H9 (cell line): ENCODE measurements around the gene CD8A. TPM values are rescaled to one million over a fixed set of nuclear protein-coding genes. Genes with fewer than 3 reads are reported as not detected.

Source experiments
- DNase-seq: peaks from one replicate; pipeline ENCODE4 v3.0.0-alpha.2; 2017
- H2AFZ ChIP-seq: one replicate; pipeline ENCODE4 v1.6.1; 2013; ENCODE audit warnings: mild to moderate bottlenecking, low read length, control low read depth, moderate library complexity
- H2AK5ac ChIP-seq: 2 replicates; pipeline ENCODE4 v1.6.1; 2013; ENCODE audit warnings: low read length, control low read depth, mixed read lengths; ENCODE audit not compliant: insufficient read length
- H2BK120ac ChIP-seq: one replicate; pipeline ENCODE4 v1.6.1; 2013; ENCODE audit warnings: low read depth, mild to moderate bottlenecking, low read length, control low read depth, inconsistent platforms; ENCODE audit not compliant: poor library complexity, severe bottlenecking
- H2BK12ac ChIP-seq: 2 replicates; pipeline ENCODE4 v1.6.1; 2013; ENCODE audit warnings: low read length, control low read depth, mixed read lengths, low read depth; ENCODE audit not compliant: insufficient read length
- H2BK15ac ChIP-seq: 2 replicates; pipeline ENCODE4 v1.6.1; 2013; ENCODE audit warnings: low read depth, low read length, control low read depth
- H2BK20ac ChIP-seq: one replicate; pipeline ENCODE4 v1.6.1; 2013; ENCODE audit warnings: low read depth, mild to moderate bottlenecking, low read length, control low read depth, inconsistent platforms; ENCODE audit not compliant: poor library complexity, severe bottlenecking
- H2BK5ac ChIP-seq: 2 replicates; pipeline ENCODE4 v1.6.1; 2013; ENCODE audit warnings: low read length, control low read depth, mixed read lengths; ENCODE audit not compliant: insufficient read length
- H3K14ac ChIP-seq: 2 replicates; pipeline ENCODE4 v1.6.1; 2013; ENCODE audit warnings: low read length, control low read depth; ENCODE audit not compliant: insufficient read depth
- H3K18ac ChIP-seq: 2 replicates; pipeline ENCODE4 v1.6.1; 2013; ENCODE audit warnings: low read depth, mild to moderate bottlenecking, mixed read lengths, low read length, control low read depth; ENCODE audit not compliant: insufficient read length
- H3K23ac ChIP-seq: 2 replicates; pipeline ENCODE4 v1.6.1; 2013; ENCODE audit warnings: low read length, control low read depth, mixed read lengths, low read depth; ENCODE audit not compliant: insufficient read length
- H3K23me2 ChIP-seq: 2 replicates; pipeline ENCODE4 v1.6.1; 2013; ENCODE audit warnings: low read depth, mild to moderate bottlenecking, mixed read lengths, low read length, control low read depth; ENCODE audit not compliant: insufficient read length, poor library complexity, severe bottlenecking
- H3K27ac ChIP-seq: 2 replicates; pipeline ENCODE4 v1.5.1; 2013; ENCODE audit warnings: low read length, control low read depth, mixed read lengths, low read depth; ENCODE audit not compliant: insufficient read length
- H3K27me3 ChIP-seq: 2 replicates; pipeline ENCODE4 v1.6.1; 2013; ENCODE audit warnings: low read length, control low read depth, inconsistent platforms; ENCODE audit not compliant: insufficient read depth
- H3K4ac ChIP-seq: 2 replicates; pipeline ENCODE4 v1.6.1; 2013; ENCODE audit warnings: low read depth, mild to moderate bottlenecking, control low read depth, inconsistent platforms, low read length, moderate library complexity
- H3K4me1 ChIP-seq: 2 replicates; pipeline ENCODE4 v1.6.1; 2013; ENCODE audit warnings: low read length, control low read depth, inconsistent platforms; ENCODE audit not compliant: insufficient read depth
- H3K4me2 ChIP-seq: 2 replicates; pipeline ENCODE4 v1.6.1; 2013; ENCODE audit warnings: low read length, control low read depth, mixed read lengths; ENCODE audit not compliant: insufficient read length, insufficient read depth
- H3K56ac ChIP-seq: 2 replicates; pipeline ENCODE4 v1.6.1; 2013; ENCODE audit warnings: low read depth, mild to moderate bottlenecking, mixed read lengths, low read length, control low read depth; ENCODE audit not compliant: insufficient read length
- H3K79me1 ChIP-seq: 2 replicates; pipeline ENCODE4 v1.6.1; 2013; ENCODE audit warnings: low read depth, mild to moderate bottlenecking, moderate library complexity, low read length, control low read depth, inconsistent platforms; ENCODE audit not compliant: insufficient read depth, poor library complexity, severe bottlenecking
- H3K79me2 ChIP-seq: 2 replicates; pipeline ENCODE4 v1.6.1; 2013; ENCODE audit warnings: low read length, control low read depth, inconsistent platforms; ENCODE audit not compliant: insufficient read depth
- H3K9ac ChIP-seq: 2 replicates; pipeline ENCODE4 v1.6.1; 2013; ENCODE audit warnings: low read length, control low read depth, mixed read lengths; ENCODE audit not compliant: insufficient read length; ENCODE audit errors: extremely low read depth
- H3K9me3 ChIP-seq: one replicate; pipeline ENCODE4 v1.6.1; 2013; ENCODE audit warnings: low read depth, low read length, inconsistent platforms; ENCODE audit not compliant: control insufficient read depth
- H3T11ph ChIP-seq: one replicate; pipeline ENCODE4 v1.6.1; 2013; ENCODE audit warnings: mild to moderate bottlenecking, low read length, control low read depth, inconsistent platforms
- H4K20me1 ChIP-seq: one replicate; pipeline ENCODE4 v1.6.1; 2013; ENCODE audit not compliant: control insufficient read depth, insufficient read length, insufficient read depth
- H4K5ac ChIP-seq: 2 replicates; pipeline ENCODE4 v1.6.1; 2013; ENCODE audit warnings: low read depth, mild to moderate bottlenecking, mixed read lengths, low read length, control low read depth; ENCODE audit not compliant: insufficient read length
- H4K8ac ChIP-seq: replicated peaks from 2 replicates; pipeline ENCODE4 v1.6.1; 2013; ENCODE audit warnings: low read length, control low read depth, mixed read lengths, low read depth; ENCODE audit not compliant: insufficient read length
- H4K91ac ChIP-seq: 2 replicates; pipeline ENCODE4 v1.6.1; 2013; ENCODE audit warnings: low read depth, mild to moderate bottlenecking, moderate library complexity, mixed read lengths, low read length, control low read depth; ENCODE audit not compliant: insufficient read length
- H3K27ac Mint-ChIP-seq, 3 experiments: 2 replicates in 2 of 3; 3 replicates in 1 of 3; pipeline ENCODE4 v1.8.0; 2020 to 2021; ENCODE audit warnings: mixed read lengths in 3 of 3, mild to moderate bottlenecking in 1 of 3, moderate library complexity in 1 of 3
- H3K27me3 Mint-ChIP-seq: 2 replicates; pipeline ENCODE4 v1.8.0; 2021; ENCODE audit warnings: low read depth, mild to moderate bottlenecking, moderate library complexity, mixed read lengths
- H3K36me3 Mint-ChIP-seq, 3 experiments: 2 replicates in 2 of 3; 3 replicates in 1 of 3; pipeline ENCODE4 v1.8.0; 2020 to 2021; ENCODE audit warnings: low read depth in 3 of 3, mixed read lengths in 3 of 3; ENCODE audit not compliant: insufficient read depth in 1 of 3
- H3K4me1 Mint-ChIP-seq, 2 experiments: 2 replicates each; pipeline ENCODE4 v1.8.0; 2020; ENCODE audit warnings: mixed read lengths in 2 of 2
- H3K4me3 Mint-ChIP-seq, 2 experiments: 2 replicates in 1 of 2; 3 replicates in 1 of 2; pipeline ENCODE4 v1.8.0; 2020 to 2021; ENCODE audit warnings: mild to moderate bottlenecking in 2 of 2, mixed read lengths in 2 of 2, moderate library complexity in 1 of 2
- H3K9me3 Mint-ChIP-seq, 2 experiments: 2 replicates in 1 of 2; 3 replicates in 1 of 2; pipeline ENCODE4 v1.8.0; 2020; ENCODE audit warnings: mild to moderate bottlenecking in 2 of 2, mixed read lengths in 2 of 2, moderate library complexity in 1 of 2
- CTCF ChIP-seq: fragments of 200-600 bp; sonication (generic); conservative IDR thresholded peaks from 3 replicates; pipeline ENCODE4 v1.8.0; 2021; ENCODE audit warnings: antibody characterized with exemption, mild to moderate bottlenecking
- WGBS: extraction: QIAGEN DNeasy Blood & Tissue Kit; methylation state at CpG from one replicate; pipeline ENCODE4 v1.1.7; 2013; ENCODE audit warnings: missing lambda C conversion rate, low lambda C conversion rate, mixed read lengths; ENCODE audit not compliant: insufficient read length; ENCODE audit errors: extremely low coverage; 5-methylcytosine and 5-hydroxymethylcytosine counted together
- total RNA-seq: library from RNA; stranded (reverse); gene quantifications from 2 replicates; pipeline ENCODE4 v1.2.1, GENCODE V29; 2021

Gene CD8A
- total RNA-seq, 1 experiment from 2014 or later, result not detected

- WGBS, result no CpG with 5 or more reads among the region's 6 CpGs
Observed at GRCh38 chr2:86821842-86822241, 31.1 kb upstream of the CD8A start.

More at GRCh38 chr2:86821842-86822241, 31.1 kb upstream of the CD8A start:
- H3K4me2 ChIP-seq, result no peak overlapping the region
- H4K91ac ChIP-seq, result no peak overlapping the region
- DNase-seq, result no peak
- H4K8ac ChIP-seq, result no peak overlapping the region
- H3K14ac ChIP-seq, result no peak overlapping the region
- H3K36me3 Mint-ChIP-seq, result peaks cover 0 to 7% (median 2%) of the 10 kb centered on the region in 3 experiments; a peak in 3 of 7 replicates
- no peak overlapping the region for H3K56ac ChIP-seq
- no peak overlapping the region for H3T11ph ChIP-seq
- no peak overlapping the region for H2BK20ac ChIP-seq
- no peak overlapping the region; the same call in 1 of the 2 replicates for H2BK15ac ChIP-seq
- no peaks in the 10 kb centered on the region for H3K27me3 ChIP-seq
- H4K20me1 ChIP-seq, result no peaks in the 10 kb centered on the region
- no peak overlapping the region for H2AK5ac ChIP-seq
- H3K18ac ChIP-seq, result no peak overlapping the region
- H2BK5ac ChIP-seq, result no peak overlapping the region
- H3K4me1 Mint-ChIP-seq, result peaks cover 0 to 2% of the 10 kb centered on the region in 2 experiments; a peak in 2 of 4 replicates
- H4K5ac ChIP-seq, result no peak overlapping the region
- no peak overlapping the region for H3K4me3 Mint-ChIP-seq
- no peak overlapping the region for H2AFZ ChIP-seq
- no peak overlapping the region for H3K27ac ChIP-seq
- no peaks in the 10 kb centered on the region for H3K23me2 ChIP-seq
- no peak overlapping the region for H2BK120ac ChIP-seq
- TF ChIP-seq CTCF, result no peak
- no peak overlapping the region for H3K9ac ChIP-seq
- no peak overlapping the region for H3K4ac ChIP-seq
- no peaks in the 10 kb centered on the region for H3K4me1 ChIP-seq
- H3K79me2 ChIP-seq, result no peaks in the 10 kb centered on the region
- H3K23ac ChIP-seq, result no peak overlapping the region
- H3K27ac Mint-ChIP-seq, result no peak overlapping the region
- H2BK12ac ChIP-seq, result no peak overlapping the region
- peaks cover 6% of the 10 kb centered on the region in 2 experiments; a peak in 4 of 5 replicates for H3K9me3 Mint-ChIP-seq
- H3K9me3 ChIP-seq, result peaks cover 4% of the 10 kb centered on the region
- no peaks in the 10 kb centered on the region for H3K79me1 ChIP-seq
- peaks cover 20% of the 10 kb centered on the region for H3K27me3 Mint-ChIP-seq
